HG03565 (cell line): Measurements from ENCODE around the gene MED29.
"Not testable (repeated sequence)": the region's sequence is repeated elsewhere in the genome, so short reads cannot be mapped to it uniquely, and the experiment has no call there.

Source experiments
- ATAC-seq: cut with Tn5 transposase; IDR thresholded peaks from one replicate; pipeline ENCODE4 v1.9.1; 2021; ENCODE audit warnings: mild to moderate bottlenecking, moderate library complexity; ENCODE audit not compliant: unreplicated experiment

The MED29 gene

DNA sequence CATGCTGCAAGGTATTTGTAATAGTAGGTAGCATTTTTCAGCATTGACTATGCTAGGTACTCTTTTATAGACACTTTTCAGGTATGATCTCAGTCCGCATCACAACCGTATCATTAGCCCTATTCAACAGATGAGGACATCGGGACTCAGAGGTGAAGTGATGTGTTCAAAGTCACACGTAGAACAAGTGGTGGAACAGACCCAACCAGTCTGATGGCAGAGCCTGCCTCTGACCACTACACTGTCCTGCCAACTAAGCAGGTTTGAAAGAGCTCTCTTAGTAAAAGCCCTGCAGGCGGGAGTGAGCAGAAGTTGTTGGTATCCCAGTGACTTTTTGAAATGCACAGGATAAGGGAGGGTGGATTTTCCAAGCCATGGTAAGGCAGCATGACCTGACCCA lies 20.4 kb upstream of the MED29 start:
- ATAC-seq: no peak

DNA sequence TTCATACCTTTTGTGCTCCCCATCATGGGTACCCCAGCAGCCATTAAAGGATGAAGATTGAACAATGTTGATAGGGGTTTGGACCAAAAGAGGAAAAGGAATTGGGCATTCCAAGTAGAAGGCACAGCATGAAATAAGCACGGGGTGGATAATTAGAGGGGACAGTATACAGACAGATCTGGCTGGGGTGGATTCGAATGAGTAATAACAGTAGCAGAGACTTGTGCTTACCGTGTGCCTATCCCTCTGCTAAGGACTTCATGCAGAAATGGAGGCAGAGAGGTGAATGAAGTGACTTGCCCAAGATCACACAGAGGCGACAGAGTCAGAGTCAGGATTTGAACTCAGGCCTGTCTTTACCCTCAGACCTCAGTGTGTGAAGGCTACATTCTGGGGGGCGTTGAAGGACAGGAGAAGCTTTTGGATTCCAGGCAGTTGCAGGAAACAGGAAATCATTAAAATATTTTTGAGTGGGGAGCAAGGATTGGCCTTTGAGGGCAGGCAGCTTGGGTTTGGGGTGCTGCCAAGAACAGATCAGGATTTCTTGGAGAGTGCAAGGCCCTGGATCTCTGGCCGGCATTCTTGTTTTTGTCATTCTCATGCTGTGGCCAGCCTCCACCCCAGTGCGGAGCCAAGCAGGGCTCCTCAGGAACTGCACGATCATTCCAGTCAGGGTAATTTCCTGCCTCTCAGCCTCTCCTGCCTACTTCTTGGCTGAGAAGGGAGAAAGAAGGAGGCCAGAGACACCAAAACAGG lies 19.0 kb upstream of the MED29 start:
- ATAC-seq: no peak

DNA sequence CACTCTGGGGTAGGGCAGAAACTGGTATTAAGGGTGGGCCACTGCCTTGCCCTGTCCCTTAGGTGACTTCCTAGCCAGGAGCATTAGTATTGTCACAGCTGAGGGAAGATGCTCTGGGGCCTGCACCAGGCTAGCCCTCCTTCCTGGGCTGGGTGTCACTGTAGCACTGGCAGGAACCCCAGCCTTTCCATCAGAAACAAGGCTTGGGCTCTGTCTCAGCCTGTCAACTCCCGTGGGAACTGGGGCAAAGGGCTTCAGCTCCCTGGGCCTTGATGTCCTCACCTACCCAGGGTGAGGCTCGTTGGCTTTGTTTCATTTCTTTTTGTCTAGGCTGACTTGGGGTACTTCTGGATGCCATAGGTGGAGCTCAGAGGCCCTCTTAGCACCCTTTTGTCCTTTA lies 18.2 kb upstream of the MED29 start:
- no peak for ATAC-seq

DNA sequence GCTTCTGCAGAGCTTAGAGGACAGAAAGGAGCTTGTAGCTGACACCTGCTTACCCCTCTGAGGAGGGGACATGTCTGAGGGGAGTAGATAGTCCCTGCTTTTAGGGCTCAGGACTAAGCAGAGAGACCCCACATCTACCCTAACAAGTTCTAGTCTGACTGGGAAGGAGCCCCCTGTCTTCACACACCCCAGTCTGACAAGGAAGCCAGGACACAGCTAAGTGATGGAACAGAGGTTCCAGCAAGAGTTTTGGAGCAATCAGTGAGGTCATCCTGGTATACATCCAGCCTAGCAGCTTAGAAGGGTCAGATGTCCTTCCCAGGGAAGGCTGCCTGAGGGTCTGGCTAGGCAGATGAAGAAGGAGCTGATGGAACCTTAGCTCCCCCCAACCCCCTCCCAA lies 15.2 kb upstream of the MED29 start:
- ATAC-seq: no peak

DNA sequence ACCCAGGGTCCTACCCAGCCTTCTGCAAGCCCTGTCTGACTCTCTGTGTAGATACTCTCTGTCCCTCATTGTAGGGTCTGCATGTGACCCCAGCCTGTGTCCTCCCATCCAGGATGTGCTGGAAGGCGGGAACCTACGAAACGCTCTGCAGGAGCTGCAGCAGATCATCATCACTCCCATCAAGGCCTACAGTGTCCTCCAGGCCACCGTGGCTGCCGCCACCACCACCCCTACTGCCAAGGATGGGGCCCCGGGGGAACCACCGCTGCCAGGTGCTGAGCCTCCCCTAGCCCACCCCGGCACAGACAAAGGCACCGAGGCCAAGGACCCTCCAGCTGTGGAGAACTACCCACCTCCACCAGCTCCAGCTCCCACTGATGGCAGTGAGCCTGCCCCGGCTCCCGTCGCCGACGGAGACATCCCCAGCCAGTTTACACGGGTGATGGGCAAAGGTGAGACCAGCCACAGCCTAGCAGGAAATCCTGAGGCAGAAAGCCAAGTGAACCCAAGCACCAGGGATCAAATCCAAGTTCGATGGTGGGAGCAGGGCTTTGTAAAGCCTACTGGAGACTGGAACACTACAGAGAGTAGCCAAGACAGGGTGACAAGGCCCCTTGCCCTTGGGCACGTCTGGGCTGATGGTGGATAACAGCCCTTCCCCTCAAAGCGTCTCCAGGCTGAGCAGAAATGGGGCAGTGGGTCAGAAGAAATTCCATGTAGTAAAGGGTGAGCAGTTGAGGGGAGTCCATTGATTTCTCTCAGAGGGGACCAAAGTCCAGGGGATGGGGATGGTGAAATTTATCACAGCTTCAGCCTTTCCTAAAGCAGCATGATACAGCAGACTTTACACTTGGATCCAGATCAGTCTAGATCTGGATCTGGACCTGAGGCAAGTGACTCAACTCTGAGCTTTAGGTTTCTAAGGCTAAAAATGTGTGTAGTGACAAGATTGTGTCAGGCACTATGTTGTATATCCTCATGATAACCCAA lies 13.5 kb upstream of the MED29 start:
- ATAC-seq: no peak

DNA sequence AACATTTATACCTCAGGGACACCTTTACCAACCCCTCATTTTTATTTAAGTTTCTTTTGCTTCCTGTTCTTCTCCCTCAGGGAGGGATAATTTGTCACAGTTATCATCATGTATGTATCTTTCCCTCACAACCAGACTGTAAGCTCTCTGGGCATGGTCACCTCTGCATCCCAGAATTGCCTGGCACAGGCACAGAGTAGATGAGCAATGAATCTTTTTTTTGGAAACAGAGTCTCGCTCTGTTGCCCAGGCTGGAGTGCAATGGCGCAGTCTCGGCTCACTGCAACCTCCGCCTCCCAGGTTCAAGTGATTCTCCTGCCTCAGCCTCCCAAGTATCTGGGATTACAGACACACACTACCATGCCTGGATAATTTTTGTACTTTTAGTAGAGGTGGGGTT lies 11.8 kb upstream of the MED29 start:
- ATAC-seq: not testable (repeated sequence)

DNA sequence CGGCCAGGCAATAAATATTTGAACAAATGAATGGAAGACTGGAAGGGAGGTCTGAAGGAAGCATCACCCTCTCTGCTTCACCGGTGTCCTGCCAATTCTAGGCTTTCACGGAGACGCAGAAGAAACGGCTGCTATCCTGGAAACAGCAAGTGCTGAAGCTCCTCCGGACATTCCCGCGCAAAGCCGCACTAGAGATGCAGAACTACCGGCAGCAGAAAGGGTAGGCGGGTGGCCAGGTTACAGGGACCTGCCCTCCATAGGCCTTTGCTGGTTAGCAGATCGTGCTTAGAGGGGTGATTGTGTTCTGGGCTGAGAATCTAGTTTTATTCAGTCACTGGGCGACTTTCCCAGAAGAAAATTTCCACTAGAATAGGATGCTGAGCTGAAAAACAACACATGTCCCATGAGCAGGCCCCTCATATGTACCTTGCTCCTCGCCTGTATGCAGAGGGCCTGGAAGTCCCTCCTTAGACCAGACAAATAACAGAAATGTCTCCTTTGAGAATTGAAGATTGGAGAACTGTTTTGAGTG lies 11.2 kb upstream of the MED29 start:
- ATAC-seq: no peak

DNA sequence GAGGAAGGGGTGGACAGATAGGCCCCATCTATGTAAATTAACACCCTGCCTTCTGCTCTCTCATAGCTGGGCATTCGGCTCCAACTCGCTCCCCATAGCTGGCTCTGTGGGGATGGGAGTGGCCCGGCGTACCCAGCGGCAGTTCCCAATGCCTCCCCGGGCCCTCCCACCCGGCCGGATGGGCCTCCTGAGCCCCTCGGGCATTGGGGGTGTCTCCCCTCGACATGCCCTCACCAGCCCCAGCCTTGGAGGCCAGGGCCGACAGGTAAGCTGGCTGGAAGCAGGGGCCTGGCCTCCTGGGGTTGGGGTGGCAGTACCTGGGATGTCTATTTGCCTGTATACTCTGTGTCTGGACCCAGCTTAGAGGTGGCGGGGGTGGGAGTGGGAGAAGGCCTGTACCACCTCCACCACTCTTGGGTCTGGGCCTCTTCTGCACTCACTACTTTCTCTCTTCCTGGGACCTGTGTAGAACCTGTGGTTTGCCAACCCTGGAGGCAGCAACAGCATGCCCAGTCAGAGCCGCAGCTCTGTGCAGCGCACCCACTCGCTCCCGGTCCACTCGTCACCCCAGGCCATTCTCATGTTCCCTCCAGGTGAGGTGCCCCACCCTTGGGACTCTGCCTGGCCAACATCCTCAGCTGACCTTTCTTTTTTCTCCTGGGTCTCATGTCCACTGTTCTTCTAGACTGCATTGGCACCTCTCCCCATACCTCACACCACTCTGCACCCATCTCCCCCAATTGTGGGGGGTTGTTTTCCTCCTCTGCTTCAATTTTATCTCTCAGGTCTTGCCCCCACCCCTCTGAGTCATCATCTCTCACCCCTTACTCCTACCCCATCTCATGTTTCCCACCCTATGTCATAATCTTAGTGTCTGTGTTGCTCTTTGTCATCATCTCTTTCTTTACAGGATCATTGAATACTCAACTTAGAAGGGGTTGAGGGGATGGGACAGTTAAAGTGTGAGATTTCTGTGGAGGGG lies 10.4 kb upstream of the MED29 start:
- no peak for ATAC-seq

DNA sequence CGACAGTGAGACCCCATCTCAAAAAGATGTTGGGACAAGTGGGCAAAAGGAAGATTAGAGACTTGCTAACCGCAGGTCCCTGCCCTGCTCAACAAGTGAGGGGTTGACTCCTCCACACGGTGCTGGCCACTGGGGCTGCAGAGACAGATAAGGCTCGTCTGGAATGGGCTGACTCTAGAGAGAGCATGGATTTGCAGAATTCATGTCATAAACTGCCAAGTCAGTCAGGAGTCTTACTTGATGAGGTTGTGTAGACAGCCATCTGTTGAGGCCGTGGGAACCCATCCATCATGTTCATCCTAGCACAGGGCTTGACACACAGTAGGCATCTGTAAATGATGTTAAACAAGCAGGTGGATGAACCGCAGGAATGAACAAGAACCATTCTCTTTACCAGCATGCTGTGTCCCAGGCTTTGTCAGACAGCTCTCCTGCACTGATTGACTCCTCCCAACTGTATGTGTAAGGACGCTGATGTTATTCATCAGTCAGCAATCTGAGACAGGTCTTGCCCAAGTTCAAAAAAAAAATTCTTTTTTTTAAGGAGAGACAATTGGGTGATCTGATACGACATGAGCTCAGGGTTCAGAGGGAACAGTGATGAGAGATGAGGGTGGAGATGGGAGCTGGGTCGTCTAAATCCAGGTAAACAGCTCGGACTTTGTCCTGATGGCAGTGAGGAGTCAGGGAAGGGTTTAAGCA lies 9.1 kb upstream of the MED29 start:
- ATAC-seq: no peak

DNA sequence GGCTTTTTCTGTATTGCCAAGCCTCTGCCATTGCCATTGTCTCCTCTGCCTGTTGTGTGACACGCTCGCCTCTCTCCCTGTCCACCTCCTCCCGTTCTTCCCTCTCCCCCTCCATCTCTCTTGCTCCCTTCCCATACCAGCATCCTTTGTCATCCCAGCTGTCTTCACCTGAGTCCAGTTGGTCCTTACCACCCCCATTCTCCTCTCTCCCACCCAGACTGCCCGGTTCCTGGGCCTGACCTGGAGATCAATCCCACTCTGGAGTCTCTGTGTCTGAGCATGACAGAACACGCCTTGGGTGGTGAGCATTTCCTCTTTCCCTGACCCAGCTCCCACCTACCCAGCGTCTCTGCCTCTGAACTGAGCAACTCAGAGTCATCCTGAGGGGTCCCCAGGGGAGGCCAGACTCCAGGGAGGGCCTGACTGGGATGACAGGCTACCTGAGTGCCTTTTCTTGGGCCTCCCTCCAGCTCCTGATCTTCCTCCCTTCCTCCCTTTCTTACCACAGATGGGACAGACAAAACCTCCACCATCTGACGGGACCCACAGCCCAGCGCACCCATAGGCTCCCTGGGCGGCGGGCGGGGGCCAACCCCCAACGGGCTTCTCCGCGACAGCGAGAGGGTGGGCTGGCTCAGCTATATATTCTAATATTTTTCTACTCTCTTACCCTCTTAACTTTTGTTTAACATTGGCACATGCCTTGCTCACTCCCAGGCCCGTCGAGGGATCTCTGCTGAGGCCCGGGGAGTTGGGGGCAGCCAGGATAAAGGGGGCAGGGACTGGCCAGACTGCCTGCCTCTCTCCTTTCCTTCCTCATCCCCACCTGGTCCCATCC lies 8.0 kb upstream of the MED29 start:
- ATAC-seq: no peak

DNA sequence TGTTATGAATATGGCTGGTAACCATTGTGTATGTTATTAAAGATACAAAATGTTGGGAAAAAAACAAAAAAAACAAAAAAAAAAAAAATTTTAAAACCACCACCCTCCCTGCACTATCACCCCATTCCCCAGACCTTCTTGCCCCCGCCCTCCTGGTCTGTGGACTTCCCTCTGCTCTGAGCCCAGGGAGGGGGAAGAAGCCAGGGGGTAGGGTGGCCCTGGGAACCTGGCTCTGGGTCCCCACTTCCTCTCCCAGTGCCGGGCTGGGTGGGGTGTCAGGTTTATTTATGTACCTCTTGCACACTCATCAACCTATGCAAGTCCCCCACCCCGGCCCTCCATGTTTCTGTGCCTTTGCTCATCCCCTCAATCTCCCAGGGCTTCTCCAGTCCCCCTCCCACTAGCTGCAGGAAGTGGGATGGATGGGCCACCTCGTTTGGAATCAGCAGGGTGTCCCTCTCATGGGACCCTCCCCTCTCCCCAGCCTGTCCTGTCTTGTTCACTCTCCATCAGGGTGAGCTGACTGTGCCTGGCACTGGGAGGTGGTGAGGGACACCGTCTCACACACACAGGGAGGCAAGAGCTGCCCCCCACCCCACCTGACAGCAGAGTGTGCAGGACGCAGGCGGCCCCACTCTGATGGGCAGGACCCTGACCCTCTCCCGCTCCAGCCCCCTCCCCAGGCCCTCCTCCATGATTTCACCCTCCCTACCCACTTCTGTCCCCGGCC lies 6.2 kb upstream of the MED29 start:
- ATAC-seq: no peak

DNA sequence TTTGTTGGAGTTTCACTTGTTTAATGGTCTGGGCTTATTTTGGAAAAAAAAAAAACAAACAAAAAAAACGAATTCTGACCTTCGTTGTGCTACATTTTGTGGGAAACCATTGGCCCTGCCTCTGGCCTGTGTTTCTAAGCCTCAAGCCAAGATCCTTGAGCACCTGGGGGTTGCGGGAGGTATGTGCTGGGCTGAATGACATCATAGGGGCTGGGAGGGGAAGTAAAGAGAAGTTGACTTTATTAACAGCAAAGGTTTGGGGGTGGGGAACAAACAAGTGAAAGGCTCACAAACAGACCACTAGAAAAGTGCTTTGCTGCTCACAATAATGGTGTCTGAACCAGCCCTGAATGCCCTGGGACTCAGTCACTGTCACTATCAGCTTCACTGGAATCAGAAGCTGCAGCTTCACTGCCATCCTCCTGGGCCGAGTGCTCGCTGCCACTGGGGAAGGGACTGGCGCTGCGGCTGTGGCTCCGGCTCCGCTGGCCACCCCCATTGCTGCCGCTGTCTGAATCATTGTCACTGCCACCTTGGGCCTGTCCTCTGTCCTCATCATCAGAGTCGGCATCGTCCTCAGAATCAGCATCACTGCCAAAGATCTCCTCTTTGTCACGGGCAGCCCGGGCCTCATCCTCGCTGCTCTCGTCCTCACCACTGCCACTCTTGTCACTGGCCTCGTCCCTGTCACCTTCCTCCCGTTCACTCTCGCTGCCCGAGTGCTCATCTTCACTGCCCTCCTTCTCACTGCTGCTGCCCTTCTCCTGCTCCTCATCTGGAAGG lies 5.4 kb upstream of the MED29 start:
- no peak for ATAC-seq

DNA sequence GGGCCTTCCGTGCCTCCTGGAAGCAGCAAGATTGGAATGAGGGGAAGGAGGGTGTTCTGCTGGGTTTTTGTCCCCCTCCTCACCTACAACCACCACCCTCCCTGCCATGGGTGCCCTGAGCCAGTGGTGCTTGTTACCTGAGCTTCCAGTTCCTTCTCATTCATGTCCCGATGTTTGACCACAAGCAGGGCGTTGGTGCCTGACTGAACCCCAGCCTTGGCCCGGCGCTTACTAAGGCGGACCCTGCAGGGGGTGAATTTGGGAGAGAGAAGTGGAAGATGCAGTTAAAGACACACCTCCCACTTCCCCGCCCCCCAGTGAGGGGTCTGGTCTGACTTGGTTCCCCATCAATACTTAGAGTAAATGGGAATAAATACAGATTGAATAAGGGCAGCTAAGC lies 4.6 kb upstream of the MED29 start:
- ATAC-seq: no peak

DNA sequence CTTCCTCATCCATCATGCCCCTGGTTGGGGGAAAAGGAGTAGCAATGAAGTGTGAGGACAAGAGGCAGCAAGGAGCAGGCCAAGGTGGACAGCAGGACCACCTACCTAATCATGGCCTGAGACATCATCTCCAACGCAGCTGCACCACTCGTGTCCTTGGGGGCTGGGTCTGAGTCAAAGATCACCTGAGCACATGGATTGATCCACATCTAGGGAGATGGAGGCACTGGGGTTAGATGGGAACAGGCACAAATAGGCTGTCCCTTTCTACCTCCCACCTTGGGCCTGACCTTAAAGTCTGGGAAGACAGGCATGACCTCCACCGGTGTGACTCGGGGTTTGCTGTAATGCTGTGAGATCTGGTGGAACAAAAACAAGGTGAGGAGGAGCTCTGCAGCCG lies 2.5 kb upstream of the MED29 start:
- no peak for ATAC-seq

DNA sequence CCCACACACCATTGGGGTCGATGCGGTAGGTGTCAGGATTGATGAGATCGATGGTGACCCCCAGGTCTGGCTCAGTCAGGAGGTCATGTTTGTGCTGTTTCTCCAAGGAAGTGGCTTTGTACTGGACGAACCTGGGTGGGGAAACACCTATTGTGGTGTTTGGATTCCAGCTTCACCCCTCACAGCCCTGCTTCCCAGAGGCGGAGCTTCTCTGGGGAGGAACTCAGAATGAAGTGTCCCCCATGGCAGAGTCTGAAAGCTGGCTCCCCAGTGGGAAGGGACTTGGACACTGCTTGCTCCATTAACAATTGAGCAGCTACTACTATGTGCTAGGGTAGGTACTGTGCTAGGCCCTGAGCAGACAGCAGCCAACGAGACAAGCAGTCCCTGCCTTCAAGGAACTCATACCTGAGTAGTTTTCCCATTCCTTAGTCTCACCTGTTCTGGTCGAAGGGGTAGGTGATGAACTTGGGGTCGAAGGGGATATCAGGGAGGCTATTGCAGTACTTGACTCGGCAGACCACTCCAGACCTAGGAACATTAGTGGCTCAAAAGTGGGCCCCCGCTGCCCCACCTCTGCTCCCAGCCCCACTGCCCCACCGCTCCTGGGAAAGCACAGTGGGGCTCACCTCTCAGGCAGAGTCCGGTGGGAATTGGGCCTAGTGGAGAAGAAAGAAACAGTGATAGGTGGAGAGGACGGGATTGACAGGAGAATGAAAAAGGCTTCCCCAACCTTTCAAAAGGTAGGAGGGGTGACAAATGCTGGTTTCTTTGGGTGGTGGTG lies 1.4 kb upstream of the MED29 start:
- no peak for ATAC-seq

DNA sequence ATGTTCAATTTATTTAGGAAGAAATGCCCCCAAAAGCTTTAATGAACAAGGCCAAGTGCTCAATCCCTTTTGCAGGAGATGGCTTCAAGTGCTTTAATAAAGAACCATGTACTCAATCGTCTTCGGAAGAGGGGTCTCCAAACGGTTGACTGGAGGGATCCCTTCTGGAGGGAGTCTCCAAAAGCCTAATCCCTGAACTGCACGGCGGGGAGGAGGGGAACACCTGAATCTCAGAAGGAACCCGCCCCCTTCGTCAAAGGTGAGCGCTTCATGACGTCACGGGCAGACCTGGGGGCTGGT lies 777 bp upstream of the MED29 start:
- no peak for ATAC-seq
